ENCODE data around the gene PYDC1.

The PYDC1 gene

DNA sequence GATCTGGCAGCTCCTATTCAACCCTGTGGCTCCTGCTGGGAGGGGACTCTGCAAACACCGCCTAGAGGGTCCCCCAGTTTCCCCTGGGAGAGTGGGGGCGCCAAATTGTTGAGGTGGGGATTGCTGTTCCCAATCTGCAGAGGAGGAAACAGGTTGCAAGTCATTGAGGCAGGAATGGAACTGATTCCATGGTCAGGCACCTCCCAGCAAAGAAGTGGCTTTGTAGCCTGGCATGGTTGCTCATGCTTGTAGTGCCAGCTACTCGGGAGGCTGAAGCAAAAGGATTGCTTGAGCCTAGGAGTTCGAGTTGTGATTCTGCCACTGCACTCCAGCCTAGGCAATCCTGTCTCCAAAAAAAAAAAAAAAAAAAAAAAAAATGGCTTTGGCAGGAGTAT, 198 bp upstream of the PYDC1 start:
- TF ChIP-seq, protein P1, sequence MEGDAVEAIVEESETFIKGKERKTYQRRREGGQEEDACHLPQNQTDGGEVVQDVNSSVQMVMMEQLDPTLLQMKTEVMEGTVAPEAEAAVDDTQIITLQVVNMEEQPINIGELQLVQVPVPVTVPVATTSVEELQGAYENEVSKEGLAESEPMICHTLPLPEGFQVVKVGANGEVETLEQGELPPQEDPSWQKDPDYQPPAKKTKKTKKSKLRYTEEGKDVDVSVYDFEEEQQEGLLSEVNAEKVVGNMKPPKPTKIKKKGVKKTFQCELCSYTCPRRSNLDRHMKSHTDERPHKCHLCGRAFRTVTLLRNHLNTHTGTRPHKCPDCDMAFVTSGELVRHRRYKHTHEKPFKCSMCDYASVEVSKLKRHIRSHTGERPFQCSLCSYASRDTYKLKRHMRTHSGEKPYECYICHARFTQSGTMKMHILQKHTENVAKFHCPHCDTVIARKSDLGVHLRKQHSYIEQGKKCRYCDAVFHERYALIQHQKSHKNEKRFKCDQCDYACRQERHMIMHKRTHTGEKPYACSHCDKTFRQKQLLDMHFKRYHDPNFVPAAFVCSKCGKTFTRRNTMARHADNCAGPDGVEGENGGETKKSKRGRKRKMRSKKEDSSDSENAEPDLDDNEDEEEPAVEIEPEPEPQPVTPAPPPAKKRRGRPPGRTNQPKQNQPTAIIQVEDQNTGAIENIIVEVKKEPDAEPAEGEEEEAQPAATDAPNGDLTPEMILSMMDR (IDR thresholded peaks at IDR 0.05): no peak

DNA sequence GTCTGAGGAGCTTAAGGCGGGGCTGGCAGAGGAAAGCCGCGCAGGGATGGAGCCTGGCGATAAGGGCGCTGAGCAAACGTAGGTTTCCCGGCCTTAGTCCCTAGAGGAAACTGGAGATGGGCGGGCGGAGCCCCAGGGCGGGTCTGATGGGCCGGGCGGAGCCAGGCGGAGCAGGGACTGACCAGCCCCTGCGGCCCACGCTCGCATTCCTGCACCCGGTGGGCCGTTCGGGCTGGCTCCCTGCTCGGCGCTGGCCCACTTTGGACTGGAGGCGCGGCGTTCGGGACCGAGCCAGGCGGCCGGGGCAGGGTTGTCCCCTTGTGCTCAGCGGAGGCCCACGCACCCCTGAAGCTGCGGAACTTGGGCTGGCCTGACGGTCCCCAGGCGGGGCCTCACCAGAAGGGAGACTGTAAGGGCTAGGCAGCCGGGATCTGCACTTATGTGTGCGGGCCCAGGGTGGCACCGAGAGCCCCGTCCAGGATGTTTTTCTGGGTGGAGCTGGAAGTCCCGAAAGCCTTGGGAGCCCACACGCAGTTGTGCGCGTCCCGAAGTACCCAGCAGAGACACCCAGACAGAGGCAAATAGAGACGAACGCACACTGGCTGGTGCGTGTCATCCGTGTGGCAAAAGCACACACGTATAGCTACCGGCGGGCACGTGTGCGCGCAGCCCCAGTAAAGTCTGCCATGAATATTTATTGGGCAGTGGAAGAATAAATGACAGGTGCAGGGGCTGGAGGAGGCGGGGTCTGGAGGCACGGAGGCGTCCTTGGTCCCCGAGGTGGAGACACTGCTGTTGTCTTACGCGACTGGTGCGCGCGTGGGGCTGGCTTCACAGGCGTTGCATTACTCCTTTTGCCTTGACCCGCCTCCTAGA, 1.4 kb downstream of the PYDC1 start:
- TF ChIP-seq, protein P1 (IDR thresholded peaks at IDR 0.05): no peak

DNA sequence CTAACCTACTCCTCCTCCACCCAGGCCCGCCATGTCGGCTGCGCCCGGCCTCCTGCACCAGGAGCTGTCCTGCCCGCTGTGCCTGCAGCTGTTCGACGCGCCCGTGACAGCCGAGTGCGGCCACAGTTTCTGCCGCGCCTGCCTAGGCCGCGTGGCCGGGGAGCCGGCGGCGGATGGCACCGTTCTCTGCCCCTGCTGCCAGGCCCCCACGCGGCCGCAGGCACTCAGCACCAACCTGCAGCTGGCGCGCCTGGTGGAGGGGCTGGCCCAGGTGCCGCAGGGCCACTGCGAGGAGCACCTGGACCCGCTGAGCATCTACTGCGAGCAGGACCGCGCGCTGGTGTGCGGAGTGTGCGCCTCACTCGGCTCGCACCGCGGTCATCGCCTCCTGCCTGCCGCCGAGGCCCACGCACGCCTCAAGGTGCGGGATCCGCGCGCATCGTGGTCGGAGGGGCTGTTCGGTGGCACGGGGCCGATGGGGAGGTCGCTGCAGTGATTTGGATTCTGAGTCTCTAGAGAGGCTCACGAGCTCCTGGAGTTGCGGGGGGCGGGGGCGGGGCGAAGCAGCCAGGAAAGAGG, 2.1 kb downstream of the PYDC1 start:
- TF ChIP-seq, protein P1 (IDR thresholded peaks at IDR 0.05): no peak

DNA sequence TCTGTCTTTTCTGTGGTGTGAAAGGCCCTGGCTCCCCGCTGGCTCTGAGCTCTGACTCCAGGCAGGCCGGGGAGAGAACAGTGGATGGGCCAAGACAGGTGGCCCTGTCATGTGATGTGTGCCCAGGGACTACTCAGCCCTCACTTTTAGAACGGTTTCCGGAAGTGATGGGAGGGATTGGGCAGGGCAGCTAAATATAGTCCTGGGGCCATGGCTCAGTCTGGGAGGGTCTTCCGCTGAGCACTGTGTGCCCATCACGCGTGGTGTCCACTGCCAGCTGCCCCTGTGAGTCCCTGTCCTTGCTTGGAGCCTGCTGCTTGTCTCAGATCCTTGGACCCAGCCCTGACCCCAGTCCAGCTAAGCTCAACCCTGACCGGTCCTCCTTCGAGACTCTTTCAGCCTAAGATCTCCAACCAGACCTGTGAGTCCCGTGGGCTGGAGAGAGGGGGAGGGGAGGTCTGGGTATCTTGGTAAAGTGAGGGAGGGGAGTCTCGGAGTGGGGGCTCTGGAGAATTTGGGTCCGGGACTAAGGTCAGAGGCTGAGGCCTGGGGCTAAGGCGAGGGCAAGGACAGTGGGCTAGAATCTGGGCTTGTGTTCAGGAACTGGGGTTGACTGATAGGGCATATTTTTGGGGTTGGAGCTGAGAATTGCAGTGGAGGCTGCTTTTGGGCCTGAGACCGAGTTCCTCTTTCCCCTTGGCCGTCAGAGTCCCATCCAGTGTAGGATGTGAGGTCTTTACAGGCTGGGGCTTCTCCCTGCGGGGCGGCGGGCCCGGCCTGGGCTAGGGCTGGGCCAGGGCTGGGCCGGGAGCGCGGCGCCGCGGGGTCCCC, 2.8 kb downstream of the PYDC1 start, which contains the start of gene TRIM72:
Gene TRIM72, plus strand, starts transcription at position 243 of the 831 bp plus-strand sequence. CDS start 620 bp downstream, outside the sequence.
- TF ChIP-seq, protein P1 (IDR thresholded peaks at IDR 0.05): no peak

DNA sequence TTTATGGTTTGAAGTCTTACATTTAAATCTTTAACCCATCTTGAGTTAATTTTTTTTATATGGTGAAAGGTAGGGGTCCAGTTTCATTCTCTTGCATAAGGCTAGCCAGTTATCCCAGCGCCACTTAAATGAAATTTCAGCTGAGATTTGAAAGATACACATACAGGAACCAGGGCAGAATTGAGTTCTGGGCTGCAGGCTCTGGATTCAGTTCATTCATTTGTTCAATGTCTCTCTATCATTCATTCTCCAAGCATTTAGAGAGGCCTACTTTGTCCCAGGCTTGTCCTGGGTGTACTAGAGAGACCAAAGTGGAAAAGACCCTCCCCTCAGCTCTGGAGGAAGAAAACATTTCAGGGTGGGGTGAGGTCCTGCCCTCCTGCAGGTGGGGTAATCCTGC, 3.6 kb downstream of the PYDC1 start:
- TF ChIP-seq, protein P1 (IDR thresholded peaks at IDR 0.05): no peak

DNA sequence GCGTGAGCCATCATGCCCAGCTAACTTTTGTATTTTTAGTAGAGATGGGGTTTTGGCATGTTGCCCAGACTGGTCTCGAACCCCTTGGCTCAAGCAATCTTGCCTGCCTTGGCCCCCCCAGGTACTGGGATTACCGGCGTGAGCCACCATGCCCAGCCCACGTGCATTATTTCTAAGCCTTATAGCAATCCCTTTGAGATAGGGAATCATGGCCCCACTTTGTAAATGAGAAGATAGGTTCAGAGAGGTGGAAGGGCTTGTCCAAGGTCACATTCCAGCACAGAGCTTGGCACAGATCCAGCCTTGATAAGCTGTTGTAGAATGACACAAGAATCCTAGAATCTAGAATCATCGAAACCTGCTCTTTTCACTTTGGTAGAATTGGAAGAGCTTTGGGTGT, 10.2 kb downstream of the PYDC1 start:
- TF ChIP-seq, protein P1 (IDR thresholded peaks at IDR 0.05): no peak

DNA sequence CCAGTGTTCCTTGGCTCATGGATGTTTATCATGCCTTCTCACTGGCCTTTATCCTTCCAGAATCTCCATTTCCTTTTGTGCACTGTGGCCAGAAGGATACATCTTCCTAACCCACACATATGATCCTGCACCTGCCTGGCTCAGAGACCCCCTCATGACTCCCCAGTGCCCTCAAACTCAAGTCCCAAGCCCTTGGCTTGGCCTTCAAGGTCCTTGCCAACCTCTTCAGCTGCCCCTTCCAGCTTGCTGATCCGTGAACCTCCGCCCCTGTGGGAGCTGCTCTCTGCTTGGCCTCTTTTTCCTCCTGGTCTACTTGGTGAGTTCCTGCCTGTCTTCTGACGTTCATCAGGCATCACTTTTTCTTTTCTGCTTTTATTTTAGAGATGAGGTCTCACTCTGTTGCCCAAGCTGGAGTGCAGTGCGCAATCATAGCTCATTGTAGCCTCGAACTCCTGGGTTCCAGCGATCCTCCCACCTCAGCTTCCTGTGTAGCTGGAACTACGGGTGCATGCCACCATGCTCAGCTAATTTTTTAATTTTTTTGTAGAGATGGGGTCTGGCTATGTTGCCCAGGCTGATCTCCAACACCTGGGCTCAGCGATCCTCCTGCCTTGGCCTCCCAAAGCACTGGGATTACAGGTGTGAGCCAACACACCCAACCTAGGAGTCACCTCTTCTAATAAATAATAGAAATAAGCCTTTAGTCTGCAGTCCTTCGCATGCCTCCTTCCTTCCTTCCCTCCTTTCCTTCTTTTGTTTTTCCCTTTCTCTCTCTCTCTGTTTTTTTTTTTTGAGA, 11.9 kb downstream of the PYDC1 start:
- TF ChIP-seq, protein P1 (IDR thresholded peaks at IDR 0.05): no peak

All from LNCAP (cell line).